ENCODE measurements around the gene MYRIP. TPM values are rescaled to one million over a fixed set of nuclear protein-coding genes. Genes with fewer than 3 reads are reported as not detected.
"Not testable (repeated sequence)": the region's sequence is repeated elsewhere in the genome, so short reads cannot be mapped to it uniquely, and the experiment has no call there.

Gene MYRIP
- total RNA-seq, 4 donors from 2014 or later = 1.4 to 4.4 (median 2.8) TPM

- WGBS = 87% methylated on average over 2 of the region's 2 CpGs
- TF ChIP-seq POLR2A (IDR thresholded peaks at IDR 0.05) = no peak
- TF ChIP-seq EP300 (IDR thresholded peaks at IDR 0.05) = no peak
- TF ChIP-seq CTCF (IDR thresholded peaks at IDR 0.05) = no peak
- no peak for TF ChIP-seq POLR2AphosphoS5 (IDR thresholded peaks at IDR 0.05)
- H3K4me3 ChIP-seq = no peak overlapping the region
- DNase-seq (ENCODE audit: low spot score in 2 of 2) = no peak
- H3K36me3 ChIP-seq = no peaks in the 10 kb centered on the region
- peaks cover 10% of the 10 kb centered on the region for H3K4me1 ChIP-seq
- no peaks in the 10 kb centered on the region for H3K27me3 ChIP-seq
- no peak overlapping the region for H3K27ac ChIP-seq
- peaks cover 12% of the 10 kb centered on the region for H3K9me3 ChIP-seq
Measured at GRCh38 chr3:40024526-40024925, 215.1 kb downstream of the MYRIP start.

- not testable (repeated sequence) for H3K36me3 ChIP-seq; H3K27me3 ChIP-seq; H3K4me1 ChIP-seq; DNase-seq (ENCODE audit: low spot score in 2 of 2); H3K27ac ChIP-seq; H3K4me3 ChIP-seq
- peaks cover 12% of the 10 kb centered on the region for H3K9me3 ChIP-seq
- 89% methylated on average over 9 of the region's 9 CpGs for WGBS
Measured at GRCh38 chr3:40025892-40026291, 216.5 kb downstream of the MYRIP start.

GRCh38 chr3:40035177-40035576, 225.8 kb downstream of the MYRIP start:
- WGBS = 83% methylated on average over 4 of the region's 4 CpGs
- H3K27me3 ChIP-seq = no peaks in the 10 kb centered on the region
- no peaks in the 10 kb centered on the region for H3K4me1 ChIP-seq
- no peak overlapping the region for H3K27ac ChIP-seq
- TF ChIP-seq EP300 (IDR thresholded peaks at IDR 0.05) = no peak
- TF ChIP-seq POLR2AphosphoS5 (IDR thresholded peaks at IDR 0.05) = no peak
- no peak for TF ChIP-seq POLR2A (IDR thresholded peaks at IDR 0.05)
- no peak for TF ChIP-seq CTCF (IDR thresholded peaks at IDR 0.05)
- H3K36me3 ChIP-seq = no peaks in the 10 kb centered on the region
- no peak for DNase-seq (ENCODE audit: low spot score in 2 of 2)
- no peaks in the 10 kb centered on the region for H3K9me3 ChIP-seq
- no peak overlapping the region for H3K4me3 ChIP-seq

GRCh38 chr3:40037582-40037981, 228.2 kb downstream of the MYRIP start:
- H3K27ac ChIP-seq = no peak overlapping the region
- H3K36me3 ChIP-seq = no peaks in the 10 kb centered on the region
- no peak for DNase-seq (ENCODE audit: low spot score in 2 of 2)
- TF ChIP-seq CTCF (IDR thresholded peaks at IDR 0.05) (no peak), POLR2A (IDR thresholded peaks at IDR 0.05) (no peak), POLR2AphosphoS5 (IDR thresholded peaks at IDR 0.05) (no peak), EP300 (IDR thresholded peaks at IDR 0.05) (no peak)
- H3K27me3 ChIP-seq = no peaks in the 10 kb centered on the region
- H3K9me3 ChIP-seq = no peaks in the 10 kb centered on the region
- no peak overlapping the region for H3K4me3 ChIP-seq
- no peaks in the 10 kb centered on the region for H3K4me1 ChIP-seq

- Histone ChIP-seq H3K27me3 (no peaks in the 10 kb centered on the region), H3K9me3 (no peaks in the 10 kb centered on the region), H3K36me3 (no peaks in the 10 kb centered on the region), H3K4me1 (no peaks in the 10 kb centered on the region), H3K4me3 (no peak overlapping the region), H3K27ac (no peak overlapping the region)
- DNase-seq (ENCODE audit: low spot score in 2 of 2) = no peak
- whole genome bisulfite sequencing = 58% methylated on average over 4 of the region's 4 CpGs
- TF ChIP-seq EP300 (IDR thresholded peaks at IDR 0.05) = no peak
- no peak for TF ChIP-seq POLR2A (IDR thresholded peaks at IDR 0.05)
- TF ChIP-seq POLR2AphosphoS5 (IDR thresholded peaks at IDR 0.05) = no peak
- no peak for TF ChIP-seq CTCF (IDR thresholded peaks at IDR 0.05)
Measured at GRCh38 chr3:40042752-40043443, 233.5 kb downstream of the MYRIP start.

- no peak for TF ChIP-seq POLR2AphosphoS5 (IDR thresholded peaks at IDR 0.05)
- TF ChIP-seq POLR2A (IDR thresholded peaks at IDR 0.05) = no peak
- TF ChIP-seq CTCF (IDR thresholded peaks at IDR 0.05) = no peak
- TF ChIP-seq EP300 (IDR thresholded peaks at IDR 0.05) = no peak
- Histone ChIP-seq H3K36me3 (no peaks in the 10 kb centered on the region), H3K4me3 (no peak overlapping the region), H3K27me3 (no peaks in the 10 kb centered on the region), H3K4me1 (no peaks in the 10 kb centered on the region), H3K27ac (no peak overlapping the region), H3K9me3 (no peaks in the 10 kb centered on the region)
- 6% methylated on average over 1 of the region's 1 CpG for WGBS
- DNase-seq (ENCODE audit: low spot score in 2 of 2) = no peak
Measured at GRCh38 chr3:40043444-40043755, 234.0 kb downstream of the MYRIP start.

Measured in suprapubic skin (tissue), 4 donors.